NCI-H446 (cell line): Measurements from ENCODE around the gene MDM1.

ENCODE experiments used
- DNase-seq, 2 experiments: peaks; one replicate each; lab custom pipeline; 2025; lab: John Stamatoyannopoulos, UW

The MDM1 gene

GRCh38 chr12:68272732-68273131 is 59.4 kb downstream of the MDM1 start:
- no peak for DNase-seq

- DNase-seq = no peak
Measured at GRCh38 chr12:68271346-68271745, 60.8 kb downstream of the MDM1 start.

GRCh38 chr12:68270358-68270757 is 61.8 kb downstream of the MDM1 start:
- DNase-seq = no peak

GRCh38 chr12:68269779-68270178 is 62.4 kb downstream of the MDM1 start:
- no peak for DNase-seq

- DNase-seq = no peak
Measured at GRCh38 chr12:68268967-68269366, 63.2 kb downstream of the MDM1 start.

- DNase-seq = no peak
Measured at GRCh38 chr12:68267892-68268396, 64.2 kb downstream of the MDM1 start.

- no peak for DNase-seq
Measured at GRCh38 chr12:68264857-68265256, 67.3 kb downstream of the MDM1 start.

- DNase-seq = no peak
Measured at GRCh38 chr12:68264158-68264855, 67.9 kb downstream of the MDM1 start.

- no peak for DNase-seq
Measured at GRCh38 chr12:68263366-68263765, 68.8 kb downstream of the MDM1 start.

- no peak for DNase-seq
Measured at GRCh38 chr12:68261896-68262295, 70.3 kb downstream of the MDM1 start.

GRCh38 chr12:68260153-68260552 is 72.0 kb downstream of the MDM1 start:
- DNase-seq = no peak

GRCh38 chr12:68259318-68259940 is 72.7 kb downstream of the MDM1 start:
- no peak for DNase-seq

GRCh38 chr12:68253504-68253903 is 78.7 kb downstream of the MDM1 start, which contains the start of gene IL22:
TSS of gene IL22 (minus strand) at chr12:68253604. CDS start at chr12:68253448, 156 bp downstream.
- no peak for DNase-seq

GRCh38 chr12:68252077-68252476 is 80.1 kb downstream of the MDM1 start:
- DNase-seq = no peak

- no peak for DNase-seq
Measured at GRCh38 chr12:68250454-68250853, 81.7 kb downstream of the MDM1 start.

GRCh38 chr12:68247785-68248184 is 84.4 kb downstream of the MDM1 start:
- no peak for DNase-seq

GRCh38 chr12:68246350-68246749 is 85.8 kb downstream of the MDM1 start:
- DNase-seq = no peak

GRCh38 chr12:68245180-68246021 is 86.8 kb downstream of the MDM1 start:
- no peak for DNase-seq
